Liver (tissue), 9 donors: ENCODE results near the gene SCGN. TPM values are rescaled to one million over a fixed set of nuclear protein-coding genes. Genes with fewer than 3 reads are reported as not detected.

ENCODE experiments used
- DNase-seq: peaks from one replicate; pipeline ENCODE4 v3.0.0-alpha.2; 2017; ENCODE audit warnings: low spot score
- H3K27ac ChIP-seq, 2 donors: one replicate each; pipeline ENCODE4 v1.7.0; 2013; ENCODE audit warnings: inconsistent platforms in 2 of 2, low read length in 2 of 2, control low read depth in 1 of 2, low read depth in 1 of 2, mild to moderate bottlenecking in 1 of 2
- H3K27me3 ChIP-seq, 4 donors: one replicate each; pipeline versions ENCODE4 v1.6.1 to v1.7.0; 2013; ENCODE audit warnings: low read length in 3 of 4, inconsistent platforms in 1 of 4, mild to moderate bottlenecking in 1 of 4, moderate library complexity in 1 of 4; ENCODE audit not compliant: control insufficient read depth in 4 of 4, insufficient read depth in 4 of 4
- H3K36me3 ChIP-seq, 4 donors: one replicate each; pipeline versions ENCODE4 v1.6.1 to v1.7.0; 2013; ENCODE audit warnings: low read length in 3 of 4, mild to moderate bottlenecking in 3 of 4, low read depth in 1 of 4, moderate library complexity in 1 of 4; ENCODE audit not compliant: control insufficient read depth in 4 of 4, insufficient read depth in 3 of 4
- H3K4me1 ChIP-seq, 4 donors: one replicate each; pipeline versions ENCODE4 v1.6.1 to v1.7.0; 2013; ENCODE audit warnings: low read length in 3 of 4, mild to moderate bottlenecking in 3 of 4, moderate library complexity in 1 of 4; ENCODE audit not compliant: control insufficient read depth in 4 of 4, insufficient read depth in 4 of 4
- H3K4me3 ChIP-seq, 3 donors: one replicate each; pipeline versions ENCODE4 v1.6.1 to v1.7.0; 2013; ENCODE audit warnings: low read length in 3 of 3, control low read depth in 1 of 3, low read depth in 1 of 3, mild to moderate bottlenecking in 1 of 3
- H3K9ac ChIP-seq, 2 donors: one replicate each; pipeline ENCODE4 v1.7.0; 2013; ENCODE audit warnings: low read length in 2 of 2, mild to moderate bottlenecking in 2 of 2, moderate library complexity in 2 of 2, control low read depth in 1 of 2, low read depth in 1 of 2
- H3K9me3 ChIP-seq, 4 donors: one replicate each; pipeline versions ENCODE4 v1.6.1 to v1.7.0; 2013; ENCODE audit warnings: low read length in 3 of 4; ENCODE audit not compliant: control insufficient read depth in 4 of 4
- CTCF ChIP-seq: fragments of 150-350 bp; IDR thresholded peaks from 2 replicates; pipeline ENCODE4 v1.5.1; 2017; ENCODE audit warnings: improper control_type of control experiment, low read depth, low read length; ENCODE audit not compliant: missing input control
- EGR1 ChIP-seq, 2 donors: IDR thresholded peaks; 2 replicates each; pipeline ENCODE4 v1.6.1; 2016 to 2018; ENCODE audit warnings: antibody characterized with exemption in 2 of 2, low read depth in 2 of 2
- FOXA1 ChIP-seq: IDR thresholded peaks from 2 replicates; pipeline ENCODE4 v1.6.1; 2016; ENCODE audit warnings: antibody characterized with exemption
- FOXA2 ChIP-seq: IDR thresholded peaks from 2 replicates; pipeline ENCODE4 v1.6.1; 2016; ENCODE audit warnings: antibody characterized with exemption
- GABPA ChIP-seq, 2 donors: IDR thresholded peaks in 1 of 2; conservative IDR thresholded peaks in 1 of 2; 2 replicates each; pipeline ENCODE4 v1.6.1; 2016; ENCODE audit warnings: antibody characterized with exemption in 2 of 2, mild to moderate bottlenecking in 1 of 2, moderate library complexity in 1 of 2
- HNF4A ChIP-seq, 2 donors: conservative IDR thresholded peaks; 2 replicates each; pipeline ENCODE4 v1.6.1; 2016; ENCODE audit warnings: antibody characterized with exemption in 2 of 2, mild to moderate bottlenecking in 2 of 2
- HNF4G ChIP-seq: IDR thresholded peaks from 2 replicates; pipeline ENCODE4 v1.6.1; 2016; ENCODE audit warnings: antibody characterized with exemption
- JUND ChIP-seq, 2 donors: IDR thresholded peaks; 2 replicates each; pipeline ENCODE4 v1.6.1; 2016; ENCODE audit warnings: antibody characterized with exemption in 2 of 2
- NR2F2 ChIP-seq: IDR thresholded peaks from 2 replicates; pipeline ENCODE4 v1.6.1; 2016; ENCODE audit warnings: antibody characterized with exemption
- RAD21 ChIP-seq, 2 donors: IDR thresholded peaks; 2 replicates each; pipeline ENCODE4 v1.6.1; 2016; ENCODE audit warnings: antibody characterized with exemption in 2 of 2, mild to moderate bottlenecking in 2 of 2
- RXRA ChIP-seq, 2 donors: IDR thresholded peaks; 2 replicates each; pipeline ENCODE4 v1.6.1; 2017 to 2018; ENCODE audit warnings: antibody characterized with exemption in 2 of 2, mild to moderate bottlenecking in 1 of 2
- SP1 ChIP-seq: IDR thresholded peaks from 2 replicates; pipeline ENCODE4 v1.6.1; 2018; ENCODE audit warnings: antibody characterized with exemption, mild to moderate bottlenecking
- TAF1 ChIP-seq: conservative IDR thresholded peaks from 2 replicates; pipeline ENCODE4 v1.6.1; 2016; ENCODE audit warnings: antibody characterized with exemption, mild to moderate bottlenecking
- YY1 ChIP-seq: IDR thresholded peaks from 2 replicates; pipeline ENCODE4 v1.6.1; 2016; ENCODE audit warnings: antibody characterized with exemption, mild to moderate bottlenecking
- ZBTB33 ChIP-seq: IDR thresholded peaks from 2 replicates; pipeline ENCODE4 v1.6.1; 2016; ENCODE audit warnings: antibody characterized with exemption
- WGBS: extraction: QIAGEN DNeasy Blood & Tissue Kit; methylation state at CpG from one replicate; pipeline ENCODE4 v1.1.7; 2013; 5-methylcytosine and 5-hydroxymethylcytosine counted together
- polyA plus RNA-seq, 2 donors: library from polyadenylated mRNA; stranded (reverse) in 1 of 2; unstranded in 1 of 2; fragments of 200-250 nt in 1 of 2; fragments of >200 nt in 1 of 2; fragmentation: Nextera tagmentation in 1 of 2; extraction: Ambion mirVana in 1 of 2; gene quantifications; one replicate each; pipeline versions ENCODE4 v1.2.1 to v1.2.3, GENCODE V29; 2013 to 2015
- total RNA-seq, 2 donors: library from RNA; depleted of rRNA; stranded (reverse); fragments of >200 nt; gene quantifications; one replicate each; pipeline ENCODE4 v1.2.3, GENCODE V29; 2014
- TF ChIP-seq, protein P1 (sequence below): IDR thresholded peaks from 2 replicates; pipeline ENCODE4 v1.6.1; 2016; ENCODE audit warnings: antibody characterized with exemption
- TF ChIP-seq, protein P2 (sequence below): IDR thresholded peaks from 2 replicates; pipeline ENCODE4 v1.6.1; 2016; ENCODE audit warnings: antibody characterized with exemption, mild to moderate bottlenecking
- TF ChIP-seq, protein P3 (sequence below): IDR thresholded peaks from 2 replicates; pipeline ENCODE4 v1.6.1; 2016; ENCODE audit warnings: antibody characterized with exemption
- donor health status: healthy.
- donor health status: healthy.
- donor health status: healthy.
- donor health status: healthy.
- donor health status: healthy.

SCGN gene
- total and polyA plus RNA-seq, 4 donors = 0.28 to 8.1 (median 2.8) TPM

DNA sequence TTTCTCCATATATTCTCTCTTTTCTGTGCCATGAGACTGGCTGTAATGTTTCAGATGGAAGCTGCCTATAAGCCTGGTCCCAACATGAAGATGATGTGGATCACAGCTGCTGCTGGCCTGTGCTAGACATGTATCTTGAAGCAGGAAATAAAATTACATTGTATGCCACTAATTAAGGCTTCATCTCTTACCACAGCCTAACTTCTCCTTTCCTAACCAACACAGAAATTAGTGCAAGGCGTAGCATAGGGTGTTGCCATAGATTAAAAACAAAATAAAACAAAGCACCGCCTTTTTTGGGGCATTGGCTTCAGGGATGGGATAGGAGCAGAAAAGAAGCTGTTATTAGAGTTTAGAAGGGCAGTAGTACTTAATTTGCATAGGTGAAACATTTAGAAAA is 97.8 kb downstream of the SCGN start:
- WGBS = 83% methylated on average over 2 of the region's 2 CpGs
- H3K36me3 ChIP-seq = no peaks in the 10 kb centered on the region
- H3K9ac ChIP-seq = no peak overlapping the region
- TF ChIP-seq, protein P1, sequence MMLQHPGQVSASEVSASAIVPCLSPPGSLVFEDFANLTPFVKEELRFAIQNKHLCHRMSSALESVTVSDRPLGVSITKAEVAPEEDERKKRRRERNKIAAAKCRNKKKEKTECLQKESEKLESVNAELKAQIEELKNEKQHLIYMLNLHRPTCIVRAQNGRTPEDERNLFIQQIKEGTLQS = no peak
- no peak for TF ChIP-seq SP1
- no peak for TF ChIP-seq YY1
- TF ChIP-seq NR2F2 = no peak
- no peak for TF ChIP-seq FOXA1
- no peak for TF ChIP-seq GABPA (IDR thresholded peaks at IDR 0.05 in 1 of 2, conservative IDR thresholded peaks at IDR 0.05 in 1 of 2)
- no peak for TF ChIP-seq HNF4G
- TF ChIP-seq, protein P2, sequence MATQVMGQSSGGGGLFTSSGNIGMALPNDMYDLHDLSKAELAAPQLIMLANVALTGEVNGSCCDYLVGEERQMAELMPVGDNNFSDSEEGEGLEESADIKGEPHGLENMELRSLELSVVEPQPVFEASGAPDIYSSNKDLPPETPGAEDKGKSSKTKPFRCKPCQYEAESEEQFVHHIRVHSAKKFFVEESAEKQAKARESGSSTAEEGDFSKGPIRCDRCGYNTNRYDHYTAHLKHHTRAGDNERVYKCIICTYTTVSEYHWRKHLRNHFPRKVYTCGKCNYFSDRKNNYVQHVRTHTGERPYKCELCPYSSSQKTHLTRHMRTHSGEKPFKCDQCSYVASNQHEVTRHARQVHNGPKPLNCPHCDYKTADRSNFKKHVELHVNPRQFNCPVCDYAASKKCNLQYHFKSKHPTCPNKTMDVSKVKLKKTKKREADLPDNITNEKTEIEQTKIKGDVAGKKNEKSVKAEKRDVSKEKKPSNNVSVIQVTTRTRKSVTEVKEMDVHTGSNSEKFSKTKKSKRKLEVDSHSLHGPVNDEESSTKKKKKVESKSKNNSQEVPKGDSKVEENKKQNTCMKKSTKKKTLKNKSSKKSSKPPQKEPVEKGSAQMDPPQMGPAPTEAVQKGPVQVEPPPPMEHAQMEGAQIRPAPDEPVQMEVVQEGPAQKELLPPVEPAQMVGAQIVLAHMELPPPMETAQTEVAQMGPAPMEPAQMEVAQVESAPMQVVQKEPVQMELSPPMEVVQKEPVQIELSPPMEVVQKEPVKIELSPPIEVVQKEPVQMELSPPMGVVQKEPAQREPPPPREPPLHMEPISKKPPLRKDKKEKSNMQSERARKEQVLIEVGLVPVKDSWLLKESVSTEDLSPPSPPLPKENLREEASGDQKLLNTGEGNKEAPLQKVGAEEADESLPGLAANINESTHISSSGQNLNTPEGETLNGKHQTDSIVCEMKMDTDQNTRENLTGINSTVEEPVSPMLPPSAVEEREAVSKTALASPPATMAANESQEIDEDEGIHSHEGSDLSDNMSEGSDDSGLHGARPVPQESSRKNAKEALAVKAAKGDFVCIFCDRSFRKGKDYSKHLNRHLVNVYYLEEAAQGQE = no peak
- no peak for TF ChIP-seq JUND (IDR thresholded peaks at IDR 0.05)
- no peak for TF ChIP-seq HNF4A (conservative IDR thresholded peaks at IDR 0.05)
- TF ChIP-seq EGR1 (IDR thresholded peaks at IDR 0.05; ENCODE audit: low read depth in 2 of 2) = no peak
- no peak for TF ChIP-seq RAD21 (IDR thresholded peaks at IDR 0.05)
- TF ChIP-seq RXRA (IDR thresholded peaks at IDR 0.05) = no peak
- no peak for TF ChIP-seq TAF1
- TF ChIP-seq, protein P3, sequence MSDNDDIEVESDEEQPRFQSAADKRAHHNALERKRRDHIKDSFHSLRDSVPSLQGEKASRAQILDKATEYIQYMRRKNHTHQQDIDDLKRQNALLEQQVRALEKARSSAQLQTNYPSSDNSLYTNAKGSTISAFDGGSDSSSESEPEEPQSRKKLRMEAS = no peak
- H3K9me3 ChIP-seq = no peaks in the 10 kb centered on the region
- H3K27me3 ChIP-seq = no peaks in the 10 kb centered on the region
- H3K4me1 ChIP-seq = peaks cover 6 to 35% (median 17%) of the 10 kb centered on the region in 4 donors
- H3K27ac ChIP-seq = no peak overlapping the region
- DNase-seq = no peak
- H3K4me3 ChIP-seq = no peak overlapping the region

DNA sequence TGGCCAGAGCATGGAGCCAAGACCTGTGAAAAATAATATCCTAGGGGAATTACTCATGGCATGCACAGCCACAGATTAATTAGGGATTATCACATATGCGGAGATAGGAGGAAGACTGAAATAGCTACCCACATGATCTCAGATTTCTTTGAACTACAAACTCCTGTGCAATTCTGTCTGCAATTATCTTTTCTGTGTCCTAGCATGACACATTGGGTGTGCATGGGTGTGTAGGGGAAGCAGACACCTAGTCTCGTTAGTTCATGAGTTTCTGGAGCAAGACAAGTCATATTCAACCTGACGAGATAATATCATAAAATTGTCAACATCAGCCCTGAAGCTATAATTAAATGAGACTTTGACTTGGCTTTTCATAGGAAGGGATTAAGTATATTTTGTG is 98.9 kb downstream of the SCGN start:
- no peak for DNase-seq
- Histone ChIP-seq H3K36me3 (no peaks in the 10 kb centered on the region), H3K27ac (no peak overlapping the region), H3K27me3 (no peaks in the 10 kb centered on the region), H3K9me3 (no peaks in the 10 kb centered on the region), H3K4me1 (peaks cover 6 to 37% (median 19%) of the 10 kb centered on the region in 4 donors), H3K9ac (no peak overlapping the region), H3K4me3 (no peak overlapping the region)
- TF ChIP-seq TAF1 = no peak
- TF ChIP-seq, protein P1 = no peak
- TF ChIP-seq, protein P3 = no peak
- TF ChIP-seq ZBTB33 = no peak
- no peak for TF ChIP-seq YY1
- no peak for TF ChIP-seq EGR1 (IDR thresholded peaks at IDR 0.05; ENCODE audit: low read depth in 2 of 2)
- no peak for TF ChIP-seq RXRA (IDR thresholded peaks at IDR 0.05)
- TF ChIP-seq GABPA (IDR thresholded peaks at IDR 0.05 in 1 of 2, conservative IDR thresholded peaks at IDR 0.05 in 1 of 2) = no peak
- TF ChIP-seq FOXA2 = no peak
- TF ChIP-seq NR2F2 = no peak
- no peak for TF ChIP-seq CTCF
- no peak for TF ChIP-seq SP1
- TF ChIP-seq FOXA1 = no peak
- no peak for TF ChIP-seq HNF4A (conservative IDR thresholded peaks at IDR 0.05)
- no peak for TF ChIP-seq RAD21 (IDR thresholded peaks at IDR 0.05)
- no peak for TF ChIP-seq JUND (IDR thresholded peaks at IDR 0.05)
- TF ChIP-seq HNF4G = no peak
- TF ChIP-seq, protein P2 = no peak
- WGBS = 74% methylated on average over 3 of the region's 3 CpGs
